GM21381 (cell line): ENCODE data around the gene SLC50A1.
"Not testable (repeated sequence)": the region's sequence is repeated elsewhere in the genome, so short reads cannot be mapped to it uniquely, and the experiment has no call there.

Experiments used
- ATAC-seq: cut with Tn5 transposase; IDR thresholded peaks from one replicate; pipeline ENCODE4 v1.9.1; 2021; ENCODE audit warnings: mild to moderate bottlenecking, moderate library complexity; ENCODE audit not compliant: unreplicated experiment

SLC50A1 gene

DNA sequence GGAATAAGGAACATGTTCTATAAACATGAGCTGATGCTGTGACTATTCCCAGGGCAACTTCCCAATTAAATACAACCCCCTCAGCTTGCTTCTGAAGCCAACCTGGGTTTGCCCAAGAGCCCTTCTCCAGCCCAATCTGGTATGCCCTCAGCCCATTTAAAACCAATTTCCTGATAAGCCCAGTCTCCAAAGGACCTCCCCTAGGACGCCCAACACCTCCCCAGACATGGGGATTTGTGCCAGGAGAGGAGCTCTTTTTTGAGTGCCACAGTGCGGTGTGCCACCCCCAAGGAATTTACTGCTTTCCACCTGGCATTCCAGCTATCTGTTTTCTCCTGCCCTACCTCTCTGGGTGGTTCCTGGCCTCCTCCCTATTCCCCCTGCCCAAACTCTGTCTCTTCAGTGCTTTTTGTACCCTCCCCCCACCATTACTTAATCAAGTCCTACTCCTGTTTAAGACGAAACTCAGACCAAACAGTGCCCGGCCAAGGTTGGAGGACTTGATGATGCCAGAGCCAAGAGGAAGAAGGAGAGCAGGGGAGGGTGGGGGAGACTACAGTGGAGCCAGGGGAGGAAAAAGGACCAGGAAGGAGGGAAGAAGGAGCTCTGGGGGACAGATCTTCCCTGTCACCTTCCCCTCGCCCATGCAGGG lies 19.4 kb upstream of the SLC50A1 start:
- ATAC-seq, result no peak

DNA sequence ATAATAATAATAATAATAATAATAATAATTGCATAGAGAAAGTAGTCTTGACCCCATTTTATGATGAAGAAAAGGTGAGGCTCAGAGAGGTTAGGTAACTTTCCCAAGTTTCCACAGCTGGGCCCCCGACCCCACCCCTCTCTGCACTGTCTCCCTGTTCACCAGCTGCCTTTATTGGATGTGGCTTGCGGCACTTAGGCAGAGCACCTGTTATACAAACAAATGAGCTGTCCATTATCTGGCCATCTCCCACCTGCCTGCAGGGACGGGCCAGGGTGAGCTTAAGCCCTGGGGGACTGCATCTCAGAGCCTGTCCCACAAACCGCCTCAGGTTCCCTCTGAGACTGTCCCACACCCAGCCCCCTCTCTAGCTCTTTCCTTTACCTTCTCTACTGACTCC lies 18.0 kb upstream of the SLC50A1 start:
- no peak for ATAC-seq

DNA sequence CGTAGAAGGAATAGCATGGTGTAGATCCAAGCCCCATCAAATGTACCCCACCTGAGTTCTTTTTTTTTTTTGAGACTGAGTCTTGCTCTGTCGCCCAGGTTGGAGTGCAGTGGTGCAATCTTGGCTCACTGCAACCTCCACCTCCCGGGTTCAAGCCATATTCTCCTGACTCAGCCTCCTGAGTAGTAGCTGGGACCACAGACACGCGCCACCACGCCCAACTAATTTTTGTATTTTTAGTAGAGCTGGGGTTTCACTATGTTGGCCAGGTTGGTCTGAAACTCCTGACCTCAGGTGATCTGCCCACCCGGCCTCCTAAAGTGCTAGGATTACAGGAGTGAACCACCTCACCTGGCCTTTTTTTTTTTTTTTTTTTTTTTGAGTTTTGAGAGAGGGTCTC lies 17.6 kb upstream of the SLC50A1 start:
- ATAC-seq, result not testable (repeated sequence)

DNA sequence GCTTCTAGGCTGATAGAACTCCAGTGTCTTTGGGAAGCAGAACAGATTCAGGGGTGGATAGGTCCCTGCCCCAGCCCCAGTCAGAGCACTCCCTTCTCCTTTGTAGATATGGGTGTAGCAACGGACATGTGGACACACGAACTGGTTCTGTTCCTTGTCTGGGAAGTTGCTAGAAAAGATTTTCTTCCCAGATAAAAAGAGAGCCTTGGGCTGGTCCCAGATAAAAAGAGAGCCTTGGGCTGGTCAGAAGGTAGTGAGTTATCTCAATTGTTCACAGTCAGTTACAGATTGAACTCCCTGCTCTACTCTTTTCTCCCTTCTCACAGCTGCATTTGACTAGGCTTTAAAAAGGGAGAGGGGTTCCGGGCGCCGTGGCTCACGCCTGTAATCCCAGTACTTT lies 15.4 kb upstream of the SLC50A1 start:
- no peak for ATAC-seq

DNA sequence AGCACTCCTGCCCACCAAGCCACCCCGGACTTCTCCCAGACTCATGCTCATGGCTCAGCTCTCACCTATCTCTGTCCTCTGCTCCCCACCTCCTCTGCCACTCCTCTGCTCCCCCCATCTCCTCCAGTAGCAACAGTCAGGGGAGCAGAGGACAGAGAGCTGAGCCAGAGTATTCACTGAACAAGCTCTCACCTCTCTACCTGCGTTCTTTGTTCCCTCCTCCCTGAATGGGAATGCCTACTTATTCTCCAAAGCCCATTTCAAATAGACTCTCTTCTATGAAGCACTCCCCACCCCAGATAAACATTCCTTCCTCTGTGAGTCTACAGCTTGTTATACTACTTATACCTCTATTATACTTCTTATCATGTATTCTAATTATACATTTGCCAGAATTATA lies 14.4 kb upstream of the SLC50A1 start:
- no peak for ATAC-seq

DNA sequence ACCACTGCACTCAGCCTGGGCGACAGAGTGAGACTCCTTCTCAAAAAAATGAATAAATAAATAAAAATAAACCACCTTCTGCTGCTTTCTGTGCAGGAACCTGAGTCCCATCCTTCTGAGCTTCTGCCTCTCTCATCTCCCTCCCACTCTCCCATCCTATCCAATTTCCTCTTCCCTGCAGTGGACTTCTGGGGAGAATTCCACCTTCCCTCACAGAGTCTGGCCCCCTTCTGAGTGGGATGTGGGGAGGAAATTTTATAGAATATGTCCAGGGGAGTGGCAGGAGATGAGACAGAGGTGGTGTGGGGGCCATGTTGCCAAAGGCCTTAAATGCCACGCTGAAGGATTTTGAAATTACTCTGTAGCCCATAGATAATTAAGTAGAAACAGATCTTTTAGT lies 13.3 kb upstream of the SLC50A1 start:
- ATAC-seq, result no peak

DNA sequence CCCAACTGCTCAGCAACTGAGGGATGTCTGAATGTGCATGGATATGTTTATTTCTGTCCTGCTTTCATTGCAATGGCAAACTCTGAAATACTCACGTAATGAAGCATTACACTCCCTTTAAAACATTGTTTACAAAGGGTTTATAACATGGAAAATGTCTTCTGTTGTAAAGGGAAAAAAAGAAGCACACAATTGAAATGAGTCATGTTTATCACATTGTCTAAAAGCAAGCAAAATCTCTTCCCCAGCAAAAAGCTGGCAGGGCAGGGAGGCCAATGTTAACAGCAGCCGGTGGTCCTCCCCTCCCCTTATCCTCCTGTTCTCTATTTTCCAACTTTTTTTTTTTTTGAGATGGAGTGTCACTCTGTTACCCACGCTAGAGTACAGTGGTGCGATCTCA lies 11.9 kb upstream of the SLC50A1 start:
- no peak for ATAC-seq

DNA sequence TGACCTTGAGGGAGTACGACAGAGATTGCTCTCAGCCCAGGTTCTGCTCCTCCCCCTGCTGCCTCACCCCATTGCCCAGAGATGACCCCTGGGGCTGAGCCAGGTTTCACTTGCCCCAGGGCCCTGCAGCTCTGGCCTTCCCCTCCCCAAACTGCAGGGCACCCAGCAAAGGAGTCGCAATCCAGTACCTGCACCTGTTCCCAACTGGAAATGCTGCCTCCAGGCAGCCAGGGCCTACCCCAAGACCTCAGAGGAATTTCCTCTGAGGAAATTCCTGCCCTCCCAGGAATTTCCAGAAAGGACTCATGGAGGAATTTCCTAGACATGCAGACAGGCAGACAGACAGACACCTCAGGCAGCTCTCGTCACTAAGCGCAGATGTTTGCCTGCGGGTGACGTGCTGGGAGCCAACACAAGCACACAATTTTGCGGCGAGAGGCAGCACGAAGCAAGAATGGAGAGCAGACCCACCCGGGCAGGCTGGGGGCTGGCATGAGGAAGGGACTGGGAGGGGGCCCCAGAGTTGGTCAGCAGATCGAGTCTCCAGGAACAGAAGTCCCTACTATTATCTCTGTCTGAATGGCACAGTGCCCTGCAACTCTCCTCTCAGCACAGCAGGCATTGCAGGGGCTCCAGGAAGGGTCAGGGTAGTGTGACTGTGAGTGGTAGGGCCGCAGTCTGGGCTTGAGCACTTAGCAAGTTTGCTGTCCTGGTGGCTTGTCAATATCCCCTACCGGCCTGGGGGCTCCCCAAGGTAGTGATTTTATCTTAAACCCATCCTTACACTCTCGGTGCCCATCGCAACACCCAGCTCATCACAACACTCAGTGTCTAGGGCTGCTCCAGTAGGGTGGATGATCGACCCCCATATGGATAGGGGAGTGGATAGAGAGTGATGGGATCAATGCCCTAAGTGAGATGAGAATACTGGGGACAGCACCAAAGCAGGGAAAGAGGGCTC lies 10.9 kb upstream of the SLC50A1 start:
- no peak for ATAC-seq

DNA sequence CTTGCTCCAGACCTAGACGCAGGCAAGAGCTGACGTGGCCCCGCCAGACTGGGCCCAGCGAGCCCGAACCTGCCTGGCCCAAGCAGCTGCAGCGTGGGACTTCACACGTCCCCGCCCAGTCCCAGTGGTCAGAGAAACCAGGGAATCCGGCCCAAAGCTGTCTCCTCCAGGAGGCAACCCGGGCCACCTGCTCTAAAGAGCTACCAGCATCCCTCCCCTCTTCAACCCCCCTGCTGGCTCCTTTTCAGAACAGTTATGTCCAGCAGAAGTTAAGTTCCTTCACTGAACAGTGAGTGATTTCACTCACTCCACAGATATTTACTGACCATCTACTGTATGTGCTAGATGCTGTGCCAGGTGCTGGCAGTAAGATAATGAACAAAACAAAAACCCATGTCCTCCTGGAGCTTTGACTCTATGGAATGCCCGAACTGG lies 10.1 kb upstream of the SLC50A1 start:
- no peak for ATAC-seq

DNA sequence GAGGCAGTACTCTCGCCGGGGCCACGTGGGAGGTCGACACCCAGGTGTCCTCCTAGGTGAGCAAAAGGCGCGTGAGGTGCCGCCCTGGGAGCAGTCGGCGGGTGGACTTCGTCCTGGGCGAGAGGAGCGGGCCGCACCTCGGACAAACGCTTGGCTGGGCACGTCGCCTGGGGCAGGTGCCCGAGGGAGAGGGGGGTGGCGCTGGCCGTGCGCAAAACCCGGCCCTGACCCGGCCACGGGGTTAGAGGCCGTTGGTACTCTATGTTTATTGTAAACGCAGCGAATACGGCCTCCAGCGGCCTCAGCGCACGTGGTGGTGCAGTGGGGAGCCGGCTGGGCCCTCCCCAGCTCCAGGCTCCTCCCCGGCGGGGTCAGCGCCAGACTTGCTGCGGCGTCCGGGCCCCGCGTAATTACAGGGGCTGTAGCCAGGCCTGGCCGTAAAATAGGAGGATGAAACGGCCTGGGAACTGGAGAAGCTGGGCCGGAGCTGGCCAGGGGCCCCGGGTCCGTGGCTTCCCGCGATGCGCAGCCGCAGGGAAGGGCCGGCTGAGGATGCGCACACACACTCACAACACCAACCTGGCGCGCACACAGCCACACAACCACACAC lies 9.6 kb upstream of the SLC50A1 start:
- no peak for ATAC-seq

DNA sequence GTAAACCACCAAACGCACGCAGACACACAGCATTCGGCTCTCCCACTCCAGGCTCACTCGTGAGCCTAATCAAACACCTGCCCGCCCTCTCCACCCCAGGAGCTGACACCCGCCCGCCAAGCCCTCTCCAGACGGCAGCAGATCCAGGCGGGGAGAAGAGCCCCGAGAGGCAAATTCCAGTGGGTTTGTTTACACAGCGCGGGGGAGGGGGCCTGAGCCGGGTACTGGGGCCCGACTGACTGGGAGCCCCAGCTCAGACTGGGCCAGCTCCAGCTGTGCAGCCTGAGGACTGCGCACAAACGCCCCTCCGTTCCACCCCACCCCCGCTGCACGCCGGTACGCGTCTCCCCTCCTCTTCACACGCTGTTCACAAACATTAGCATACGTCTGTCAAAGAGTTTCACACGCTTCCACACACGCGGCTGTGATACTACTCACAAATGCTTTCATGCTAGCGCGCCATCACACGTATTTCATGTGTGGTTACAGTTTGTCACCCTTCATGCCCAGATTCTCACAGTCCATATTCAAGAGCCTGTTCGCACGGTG lies 9.0 kb upstream of the SLC50A1 start:
- ATAC-seq, result no peak

DNA sequence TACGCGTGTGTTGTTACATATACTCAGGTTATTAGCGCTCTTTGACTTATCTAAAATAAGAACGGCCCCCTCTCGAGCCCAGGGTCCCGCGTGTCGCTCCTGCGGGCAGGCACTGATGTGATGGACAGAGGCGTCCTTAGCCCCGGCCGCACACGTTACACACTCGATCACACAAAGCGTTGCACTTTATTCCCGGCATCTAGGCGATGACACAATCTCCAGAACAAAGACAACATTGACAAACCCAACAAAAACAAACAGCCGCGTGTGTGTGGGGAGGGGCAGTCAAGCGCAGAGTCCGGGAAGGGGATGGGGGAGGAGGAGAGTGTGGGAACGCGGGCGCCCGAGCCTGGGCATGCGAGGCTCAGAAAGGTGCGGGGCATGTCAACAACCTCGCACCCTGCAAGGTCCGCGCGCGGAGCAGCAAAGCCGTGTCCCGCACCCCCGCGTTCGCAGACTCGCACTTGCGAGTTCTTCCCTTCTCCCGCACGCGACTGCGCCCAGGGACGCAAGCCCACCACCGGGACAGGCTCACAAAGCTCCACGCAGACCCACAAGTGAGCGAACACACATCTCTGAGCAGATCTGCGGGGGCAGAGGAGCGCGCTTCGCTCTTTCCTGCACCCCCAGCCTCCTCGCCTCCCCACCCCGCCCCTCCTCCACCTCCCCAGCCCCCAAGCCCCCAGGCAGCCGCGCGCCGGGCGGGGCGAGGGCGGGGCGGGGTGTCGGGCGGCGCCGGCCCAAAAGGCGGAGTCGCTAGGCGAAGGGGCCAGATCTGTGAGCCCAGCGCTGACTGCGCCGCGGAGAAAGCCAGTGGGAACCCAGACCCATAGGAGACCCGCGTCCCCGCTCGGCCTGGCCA lies 8.3 kb upstream of the SLC50A1 start, which contains the start of gene EFNA1:
Gene EFNA1, plus strand, starts transcription at position 772 of the 862 bp plus-strand sequence. CDS start 102 bp downstream, outside the sequence.
- ATAC-seq, result no peak

DNA sequence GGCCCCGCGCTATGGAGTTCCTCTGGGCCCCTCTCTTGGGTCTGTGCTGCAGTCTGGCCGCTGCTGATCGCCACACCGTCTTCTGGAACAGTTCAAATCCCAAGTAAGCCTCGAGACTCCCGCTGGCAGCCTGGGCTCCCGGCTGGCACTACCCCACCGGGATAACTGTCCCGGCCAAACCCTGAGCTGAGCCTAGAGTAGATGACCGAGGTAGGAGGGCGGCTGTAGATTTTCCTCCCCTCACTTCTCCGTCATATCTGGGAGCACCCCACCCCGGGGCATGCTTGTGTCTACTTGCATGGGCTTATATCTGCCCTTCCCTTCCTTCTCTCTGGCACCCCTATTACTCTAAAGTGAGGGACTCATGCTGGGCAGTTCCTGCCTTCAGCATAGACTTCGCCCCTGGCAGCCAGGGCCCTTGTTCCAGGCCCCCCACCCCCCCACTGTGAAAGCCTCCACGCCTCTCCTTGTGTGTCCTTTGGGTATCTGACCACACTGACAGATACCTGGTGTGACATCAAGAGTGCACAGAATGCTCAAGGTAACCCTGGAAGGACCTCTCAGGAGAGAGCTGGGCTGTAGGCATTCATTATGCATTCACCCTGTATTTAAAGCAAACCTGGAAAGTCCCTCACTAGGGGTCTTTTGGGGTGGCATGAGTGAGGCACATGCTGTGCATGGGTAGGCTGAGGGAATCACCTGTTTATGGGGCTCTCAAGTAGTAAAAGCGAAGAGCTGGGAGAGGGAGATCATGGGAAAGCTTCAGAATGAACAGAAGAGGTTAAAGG lies 7.5 kb upstream of the SLC50A1 start:
- no peak for ATAC-seq

DNA sequence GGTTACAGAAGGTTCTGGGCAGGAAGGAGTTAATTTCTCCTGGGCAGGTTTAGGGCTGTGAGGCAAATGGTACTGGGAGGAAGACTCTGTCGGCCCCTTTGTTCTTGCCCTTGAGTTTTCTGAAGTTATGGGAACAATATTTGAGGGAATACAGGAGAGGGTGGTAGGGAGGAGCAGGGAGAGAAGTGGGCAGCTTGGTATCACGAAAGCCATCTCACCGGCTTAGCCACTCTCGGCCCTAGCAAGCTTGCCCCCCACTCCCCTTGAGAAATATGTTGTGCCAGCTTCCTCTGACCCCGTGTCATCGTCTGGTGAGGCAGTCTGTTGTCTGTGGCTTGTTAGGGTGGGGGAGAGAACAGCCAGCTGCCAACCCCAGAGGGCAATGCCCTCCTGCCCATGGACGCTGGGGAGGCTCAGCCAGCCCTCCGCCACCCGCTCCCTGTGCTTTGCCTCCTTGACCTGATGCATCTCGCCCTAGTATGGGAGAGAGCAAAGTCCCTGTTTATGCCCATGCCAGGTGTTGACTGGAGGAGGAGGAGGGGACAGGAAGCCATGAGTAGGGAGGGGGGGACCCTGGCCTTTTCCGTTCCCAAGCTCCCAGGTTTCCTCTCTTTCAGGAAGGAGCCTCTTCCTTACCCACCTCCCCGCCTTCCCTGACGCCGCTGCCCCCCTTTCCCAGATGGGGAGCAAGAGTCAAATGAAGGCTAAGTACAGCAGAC lies 6.7 kb upstream of the SLC50A1 start:
- ATAC-seq, result no peak

DNA sequence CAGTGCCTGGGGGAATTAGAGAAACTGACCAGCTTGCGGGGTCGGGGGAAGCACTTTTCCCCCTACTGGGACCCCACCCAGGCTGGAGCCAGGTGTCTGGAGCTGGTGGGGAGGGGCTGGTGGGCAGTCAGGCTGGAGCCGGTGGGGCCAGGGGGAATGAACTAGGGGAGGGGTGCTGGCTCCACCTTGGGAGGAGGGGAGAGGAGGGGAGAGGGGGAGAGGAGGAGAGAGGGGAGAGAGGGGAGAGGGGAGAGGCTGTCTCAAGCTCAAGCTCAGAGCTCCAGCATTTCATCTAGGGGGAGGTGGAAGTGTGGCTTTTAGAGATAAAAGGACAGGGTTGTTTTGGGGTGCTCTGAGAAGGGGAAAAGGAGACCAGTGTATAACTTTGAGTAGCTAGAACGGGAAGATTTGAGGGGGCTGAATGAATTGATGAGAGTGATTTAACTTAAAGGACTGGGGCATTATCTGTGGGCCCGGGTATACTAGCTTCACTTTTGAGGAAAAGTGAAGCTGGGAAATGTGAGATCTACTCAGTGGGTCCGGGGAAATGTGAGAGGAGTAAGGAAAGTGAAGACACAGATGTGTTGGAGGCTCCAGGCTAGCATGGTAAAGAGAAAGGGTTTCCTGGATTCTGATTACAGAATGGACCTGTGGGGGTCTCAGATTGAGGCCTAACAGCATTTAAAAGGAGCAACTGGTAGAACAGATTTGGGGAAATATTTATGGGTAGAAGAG lies 5.2 kb upstream of the SLC50A1 start:
- ATAC-seq, result no peak

DNA sequence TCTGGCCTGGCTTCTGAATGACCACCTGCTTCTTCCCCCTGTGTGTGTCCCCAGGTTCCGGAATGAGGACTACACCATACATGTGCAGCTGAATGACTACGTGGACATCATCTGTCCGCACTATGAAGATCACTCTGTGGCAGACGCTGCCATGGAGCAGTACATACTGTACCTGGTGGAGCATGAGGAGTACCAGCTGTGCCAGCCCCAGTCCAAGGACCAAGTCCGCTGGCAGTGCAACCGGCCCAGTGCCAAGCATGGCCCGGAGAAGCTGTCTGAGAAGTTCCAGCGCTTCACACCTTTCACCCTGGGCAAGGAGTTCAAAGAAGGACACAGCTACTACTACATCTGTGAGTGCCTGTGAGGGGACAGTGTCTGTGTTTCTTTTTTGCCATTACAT lies 4.4 kb upstream of the SLC50A1 start:
- ATAC-seq, result no peak

DNA sequence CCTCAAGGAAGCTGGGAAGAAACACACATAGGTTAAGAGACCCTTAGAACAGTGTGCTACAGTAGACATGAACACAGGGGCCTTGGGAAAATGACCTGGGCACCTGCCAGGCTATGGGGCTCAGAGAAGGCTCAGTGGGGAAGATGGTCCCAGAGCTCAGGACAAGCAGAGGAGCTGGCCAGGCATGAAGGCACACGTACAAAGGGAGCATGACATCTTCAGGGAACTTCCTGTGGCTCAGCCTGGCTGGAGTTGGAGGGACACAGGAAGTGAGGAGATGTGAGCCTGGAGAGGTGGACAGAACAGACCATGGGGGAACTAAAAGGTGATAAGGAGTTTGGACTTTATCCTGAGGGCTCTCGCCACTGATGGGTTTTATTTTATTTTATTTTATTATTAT lies 3.8 kb upstream of the SLC50A1 start:
- no peak for ATAC-seq

DNA sequence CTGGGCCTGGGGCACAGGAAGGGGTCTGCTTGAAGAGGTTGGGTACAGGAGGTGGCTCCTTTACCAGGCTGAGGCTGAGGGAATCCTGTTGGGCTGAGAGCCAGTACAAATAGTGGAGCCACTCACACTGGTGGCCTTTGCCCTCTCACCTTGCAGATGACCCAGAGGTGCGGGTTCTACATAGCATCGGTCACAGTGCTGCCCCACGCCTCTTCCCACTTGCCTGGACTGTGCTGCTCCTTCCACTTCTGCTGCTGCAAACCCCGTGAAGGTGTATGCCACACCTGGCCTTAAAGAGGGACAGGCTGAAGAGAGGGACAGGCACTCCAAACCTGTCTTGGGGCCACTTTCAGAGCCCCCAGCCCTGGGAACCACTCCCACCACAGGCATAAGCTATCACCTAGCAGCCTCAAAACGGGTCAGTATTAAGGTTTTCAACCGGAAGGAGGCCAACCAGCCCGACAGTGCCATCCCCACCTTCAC lies 1.8 kb upstream of the SLC50A1 start:
- no peak for ATAC-seq
